ENCODE data around the gene NUBPL. TPM values are rescaled to one million over a fixed set of nuclear protein-coding genes. Genes with fewer than 3 reads are reported as not detected.

NUBPL gene
- total and polyA plus RNA-seq, 2 donors from 2014 or later = 11.2 to 16.2 TPM

GRCh38 chr14:31766315-31766892 lies 205.2 kb downstream of the NUBPL start:
- Histone ChIP-seq H3K36me3 (ENCODE audit: control insufficient read depth in 2 of 3, insufficient read depth in 3 of 3, low read length in 3 of 3) (no peaks in the 10 kb centered on the region), H3K4me1 (ENCODE audit: control insufficient read depth in 2 of 3, insufficient read depth in 2 of 3, low read depth in 1 of 3, low read length in 3 of 3) (no peaks in the 10 kb centered on the region), H3K9me3 (ENCODE audit: control insufficient read depth in 2 of 3, insufficient read depth in 1 of 3, low read length in 3 of 3) (no peaks in the 10 kb centered on the region), H3K27ac (ENCODE audit: low read depth in 2 of 2, low read length in 2 of 2) (no peak overlapping the region), H3K27me3 (ENCODE audit: control insufficient read depth, insufficient read depth, low read length) (no peaks in the 10 kb centered on the region), H3K9ac (ENCODE audit: low read length in 3 of 3) (no peak overlapping the region), H3K4me3 (ENCODE audit: low read length in 3 of 3) (no peak overlapping the region)
- intact Hi-C loops (cut with DNase I) = no loop called here
- FAIRE-seq (no peak), DNase-seq (no peak)
- TF ChIP-seq CTCF (IDR thresholded peaks at IDR 0.05; ENCODE audit: borderline replicate concordance, extremely low read depth, insufficient read depth) = no peak

DNA sequence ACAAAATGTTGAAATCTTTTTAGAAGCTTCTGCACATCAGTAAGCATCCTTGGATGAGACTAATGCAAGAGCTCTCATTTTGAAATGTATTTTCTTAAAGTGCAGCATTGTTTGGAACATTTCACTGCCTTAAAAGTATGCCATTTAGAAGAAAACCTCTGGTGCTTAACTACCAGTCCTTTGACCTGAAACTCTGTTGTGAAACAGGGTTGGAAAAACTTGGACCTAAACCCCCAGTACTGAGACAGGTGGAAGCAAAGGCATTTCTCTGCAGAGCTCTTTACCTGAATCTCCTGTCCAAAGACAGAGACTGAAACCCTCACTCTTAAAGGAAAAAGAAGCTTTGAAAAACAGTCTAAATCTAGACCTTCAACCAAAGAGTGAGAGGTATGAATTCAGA lies 207.2 kb downstream of the NUBPL start:
- no peak for DNase-seq
- intact Hi-C loops (cut with DNase I) = no loop called here
- Histone ChIP-seq H3K4me3 (ENCODE audit: low read length in 3 of 3) (no peak overlapping the region), H3K27ac (ENCODE audit: low read depth in 2 of 2, low read length in 2 of 2) (no peak overlapping the region), H3K27me3 (ENCODE audit: control insufficient read depth, insufficient read depth, low read length) (no peaks in the 10 kb centered on the region), H3K36me3 (ENCODE audit: control insufficient read depth in 2 of 3, insufficient read depth in 3 of 3, low read length in 3 of 3) (no peaks in the 10 kb centered on the region), H3K9me3 (ENCODE audit: control insufficient read depth in 2 of 3, insufficient read depth in 1 of 3, low read length in 3 of 3) (no peaks in the 10 kb centered on the region), H3K4me1 (ENCODE audit: control insufficient read depth in 2 of 3, insufficient read depth in 2 of 3, low read depth in 1 of 3, low read length in 3 of 3) (no peaks in the 10 kb centered on the region), H3K9ac (ENCODE audit: low read length in 3 of 3) (no peak overlapping the region)
- no peak for TF ChIP-seq CTCF (IDR thresholded peaks at IDR 0.05; ENCODE audit: borderline replicate concordance, extremely low read depth, insufficient read depth)
- no peak for FAIRE-seq

- DNase-seq (no peak), FAIRE-seq (no peak)
- Histone ChIP-seq H3K9me3 (ENCODE audit: control insufficient read depth in 2 of 3, insufficient read depth in 1 of 3, low read length in 3 of 3) (no peaks in the 10 kb centered on the region), H3K4me3 (ENCODE audit: low read length in 3 of 3) (no peak overlapping the region), H3K36me3 (ENCODE audit: control insufficient read depth in 2 of 3, insufficient read depth in 3 of 3, low read length in 3 of 3) (no peaks in the 10 kb centered on the region), H3K4me1 (ENCODE audit: control insufficient read depth in 2 of 3, insufficient read depth in 2 of 3, low read depth in 1 of 3, low read length in 3 of 3) (no peaks in the 10 kb centered on the region), H3K27me3 (ENCODE audit: control insufficient read depth, insufficient read depth, low read length) (no peaks in the 10 kb centered on the region), H3K9ac (ENCODE audit: low read length in 3 of 3) (no peak overlapping the region), H3K27ac (ENCODE audit: low read depth in 2 of 2, low read length in 2 of 2) (no peak overlapping the region)
- intact Hi-C loops (cut with DNase I) = no loop called here
- no peak for TF ChIP-seq CTCF (IDR thresholded peaks at IDR 0.05; ENCODE audit: borderline replicate concordance, extremely low read depth, insufficient read depth)
Measured at GRCh38 chr14:31770271-31770670, 209.1 kb downstream of the NUBPL start.

GRCh38 chr14:31774567-31774966 lies 213.4 kb downstream of the NUBPL start:
- Histone ChIP-seq H3K4me1 (ENCODE audit: control insufficient read depth in 2 of 3, insufficient read depth in 2 of 3, low read depth in 1 of 3, low read length in 3 of 3) (peaks cover 0 to 2% (median 0%) of the 10 kb centered on the region in 3 donors), H3K27ac (ENCODE audit: low read depth in 2 of 2, low read length in 2 of 2) (no peak overlapping the region), H3K4me3 (ENCODE audit: low read length in 3 of 3) (no peak overlapping the region), H3K9me3 (ENCODE audit: control insufficient read depth in 2 of 3, insufficient read depth in 1 of 3, low read length in 3 of 3) (no peaks in the 10 kb centered on the region), H3K9ac (ENCODE audit: low read length in 3 of 3) (no peak overlapping the region), H3K36me3 (ENCODE audit: control insufficient read depth in 2 of 3, insufficient read depth in 3 of 3, low read length in 3 of 3) (no peaks in the 10 kb centered on the region), H3K27me3 (ENCODE audit: control insufficient read depth, insufficient read depth, low read length) (no peaks in the 10 kb centered on the region)
- no peak for TF ChIP-seq CTCF (IDR thresholded peaks at IDR 0.05; ENCODE audit: borderline replicate concordance, extremely low read depth, insufficient read depth)
- DNase-seq (no peak), FAIRE-seq (no peak)
- intact Hi-C loops (cut with DNase I) = no loop called here

Measured in kidney (tissue), 14 donors.